Measurements from ENCODE around the gene TMIGD2.
A peak's percentile ranks its signal among the peaks of the same experiment; 100 is the strongest.
"Not testable (repeated sequence)": the region's sequence is repeated elsewhere in the genome, so short reads cannot be mapped to it uniquely, and the experiment has no call there.

Gene TMIGD2

GRCh38 chr19:4294389-4294788 is 7.8 kb downstream of the TMIGD2 start:
- ChIA-PET CTCF (no interaction called here), POLR2A (no interaction called here)

GRCh38 chr19:4292515-4292914 is 9.7 kb downstream of the TMIGD2 start:
- CTCF ChIA-PET: no interaction called here
- no peak for DNase-seq (ENCODE audit: extremely low spot score)
- TF ChIP-seq ELF4 (IDR thresholded peaks at IDR 0.05) (no peak), L3MBTL2 (conservative IDR thresholded peaks at IDR 0.05) (no peak), HDGF (IDR thresholded peaks at IDR 0.05; ENCODE audit: borderline replicate concordance) (no peak), ZNF384 (IDR thresholded peaks at IDR 0.05) (no peak), SUZ12 (IDR thresholded peaks at IDR 0.05) (no peak), TARDBP (IDR thresholded peaks at IDR 0.05) (no peak), FOXM1 (IDR thresholded peaks at IDR 0.05; ENCODE audit: borderline replicate concordance) (no peak), FOXK2 (IDR thresholded peaks at IDR 0.05) (no peak), LEF1 (IDR thresholded peaks at IDR 0.05; ENCODE audit: borderline replicate concordance) (no peak), NFRKB (IDR thresholded peaks at IDR 0.05) (no peak)
- POLR2A ChIA-PET: interaction anchor here (1.5 kb wide), 1 partner anchor 51 kb away, joined by 3 read pairs; the partner anchor contains the start of gene MPND

More at GRCh38 chr19:4294389-4294788, 7.8 kb downstream of the TMIGD2 start:
- TF ChIP-seq TARDBP (IDR thresholded peaks at IDR 0.05) (no peak), SUZ12 (IDR thresholded peaks at IDR 0.05) (no peak), L3MBTL2 (conservative IDR thresholded peaks at IDR 0.05) (no peak), BHLHE40 (IDR thresholded peaks at IDR 0.05; ENCODE audit: borderline replicate concordance) (no peak), ELF4 (IDR thresholded peaks at IDR 0.05) (no peak), FOXA1 (IDR thresholded peaks at IDR 0.05) (no peak)
- DNase-seq (ENCODE audit: extremely low spot score): no peak

- ChIA-PET CTCF (no interaction called here), POLR2A (interaction anchor here (1.0 kb wide), 1 partner anchor 52 kb away, joined by 3 read pairs; no protein-coding TSS in a partner anchor)
- no peak for TF ChIP-seq FOXK2 (IDR thresholded peaks at IDR 0.05)
- TF ChIP-seq ELF4 (IDR thresholded peaks at IDR 0.05): no peak
- TF ChIP-seq LEF1 (IDR thresholded peaks at IDR 0.05; ENCODE audit: borderline replicate concordance): no peak
- TF ChIP-seq ARNT (IDR thresholded peaks at IDR 0.05): no peak
- no peak for DNase-seq (ENCODE audit: extremely low spot score)
Observed at GRCh38 chr19:4291184-4291732, 10.9 kb downstream of the TMIGD2 start.

- CTCF ChIA-PET: no interaction called here
- DNase-seq (ENCODE audit: extremely low spot score): no peak
- TF ChIP-seq L3MBTL2 (conservative IDR thresholded peaks at IDR 0.05) (no peak), TARDBP (IDR thresholded peaks at IDR 0.05) (no peak), FOXM1 (IDR thresholded peaks at IDR 0.05; ENCODE audit: borderline replicate concordance) (no peak), FOXK2 (IDR thresholded peaks at IDR 0.05) (no peak), HDGF (IDR thresholded peaks at IDR 0.05; ENCODE audit: borderline replicate concordance) (no peak), LEF1 (IDR thresholded peaks at IDR 0.05; ENCODE audit: borderline replicate concordance) (no peak), BHLHE40 (IDR thresholded peaks at IDR 0.05; ENCODE audit: borderline replicate concordance) (no peak), SP1 (IDR thresholded peaks at IDR 0.05) (no peak), ARNT (IDR thresholded peaks at IDR 0.05) (no peak), FOXA1 (IDR thresholded peaks at IDR 0.05) (no peak)
- POLR2A ChIA-PET: no interaction called here
Observed at GRCh38 chr19:4288091-4288777, 14.0 kb downstream of the TMIGD2 start.

- POLR2A ChIA-PET; CTCF ChIA-PET; DNase-seq (ENCODE audit: extremely low spot score): not testable (repeated sequence)
Observed at GRCh38 chr19:4286141-4286540, 16.0 kb downstream of the TMIGD2 start.

- ChIA-PET POLR2A (interaction anchor here (2.2 kb wide), 1 partner anchor 58 kb away, joined by 14 read pairs; the partner anchor contains the start of gene MPND), CTCF (no interaction called here)
- no peak for TF ChIP-seq FOXA1 (IDR thresholded peaks at IDR 0.05)
- no peak for TF ChIP-seq ELF4 (IDR thresholded peaks at IDR 0.05)
- no peak for TF ChIP-seq SUZ12 (IDR thresholded peaks at IDR 0.05)
- no peak for TF ChIP-seq NFRKB (IDR thresholded peaks at IDR 0.05)
- TF ChIP-seq ZNF384 (IDR thresholded peaks at IDR 0.05): no peak
- TF ChIP-seq FOXK2 (IDR thresholded peaks at IDR 0.05): no peak
- no peak for TF ChIP-seq HDGF (IDR thresholded peaks at IDR 0.05; ENCODE audit: borderline replicate concordance)
- TF ChIP-seq ARNT (IDR thresholded peaks at IDR 0.05): no peak
- no peak for TF ChIP-seq CTBP1 (IDR thresholded peaks at IDR 0.05; ENCODE audit: borderline replicate concordance)
Observed at GRCh38 chr19:4284974-4285373, 17.2 kb downstream of the TMIGD2 start.

GRCh38 chr19:4284176-4284958 is 17.8 kb downstream of the TMIGD2 start:
- TF ChIP-seq NFRKB (IDR thresholded peaks at IDR 0.05) (no peak), SP1 (IDR thresholded peaks at IDR 0.05) (peak; percentile 61; the same call in 1 of the 2 replicates)
- POLR2A ChIA-PET: interaction anchor here (2.2 kb wide), 1 partner anchor 59 kb away, joined by 14 read pairs; the partner anchor contains the start of gene MPND
- CTCF ChIA-PET: interaction anchor here (0.7 to 0.9 kb wide), 2 partner anchors 17 to 68 kb away, joined by 4 to 8 read pairs; no protein-coding TSS in a partner anchor
- DNase-seq (ENCODE audit: extremely low spot score): peak; percentile 94

More at GRCh38 chr19:4284974-4285373, 17.2 kb downstream of the TMIGD2 start:
- no peak for DNase-seq (ENCODE audit: extremely low spot score)
